Lower lobe of right lung (tissue), 2 donors: ENCODE results near the gene PCK2. TPM values are rescaled to one million over a fixed set of nuclear protein-coding genes. Genes with fewer than 3 reads are reported as not detected.
A peak's percentile ranks its signal among the peaks of the same experiment; 100 is the strongest.

Experiments
- ATAC-seq, 2 donors: fragments of 200-7000 bp; cut with Tn5 transposase; one replicate each; pipeline ENCODE4 v1.9.1; 2020 to 2022; ENCODE audit warnings: mild to moderate bottlenecking in 2 of 2, moderate library complexity in 2 of 2
- DNase-seq: peaks from one replicate; pipeline ENCODE4 v3.0.0-alpha.2; 2020
- H3K27ac ChIP-seq: fragments of 200-600 bp; one replicate; pipeline ENCODE4 v1.8.0; 2022
- H3K27me3 ChIP-seq: fragments of 200-600 bp; one replicate; pipeline ENCODE4 v1.8.0; 2022; ENCODE audit warnings: low read depth
- H3K36me3 ChIP-seq: fragments of 200-600 bp; one replicate; pipeline ENCODE4 v1.8.0; 2022; ENCODE audit warnings: mild to moderate bottlenecking
- H3K4me1 ChIP-seq: fragments of 200-600 bp; one replicate; pipeline ENCODE4 v1.8.0; 2022
- H3K4me3 ChIP-seq: fragments of 200-600 bp; one replicate; pipeline ENCODE4 v1.8.0; 2022; ENCODE audit warnings: mild to moderate bottlenecking
- H3K9me3 ChIP-seq: fragments of 200-600 bp; one replicate; pipeline ENCODE4 v1.8.0; 2022
- CTCF ChIP-seq: fragments of 200-600 bp; IDR thresholded peaks from one replicate; pipeline ENCODE4 v1.8.0; 2022; ENCODE audit warnings: antibody characterized with exemption, mild to moderate bottlenecking
- intact Hi-C: fragments of 100-400 bp; cut with DNase I; formaldehyde crosslinking; loops from one replicate; pipeline ENCODE4 v1.11.0; 2022
- total RNA-seq: library from RNA; stranded (reverse); fragmentation: NEBNext Ultra II Directional; extraction: Animal tissue kit (Norgen Biotek cat#: 25700); gene quantifications from one replicate; pipeline ENCODE4 v1.2.1, GENCODE V29; 2021
- donor health status: DM: no; HTN: yes; CAD: no; lungs with severe emphysema.

Gene PCK2
- total RNA-seq, 1 donor from 2014 or later, result 42.8 TPM

GRCh38 chr14:24110523-24110922 lies 16.4 kb downstream of the PCK2 start:
- no peak overlapping the region for H3K27ac ChIP-seq
- no peaks in the 10 kb centered on the region for H3K9me3 ChIP-seq
- peaks cover 30% of the 10 kb centered on the region for H3K4me1 ChIP-seq
- no peak for ATAC-seq
- no peak for DNase-seq
- TF ChIP-seq CTCF, result no peak
- no peaks in the 10 kb centered on the region for H3K27me3 ChIP-seq
- H3K36me3 ChIP-seq, result no peaks in the 10 kb centered on the region
- no peak overlapping the region for H3K4me3 ChIP-seq
- intact Hi-C loops, result no loop called here

- peak overlapping the region; percentile 77 for H3K4me3 ChIP-seq
- ATAC-seq (peak in 1 of 2 donors; percentile 0), DNase-seq (no peak)
- intact Hi-C loops, result no loop called here
- no peaks in the 10 kb centered on the region for H3K27me3 ChIP-seq
- peaks cover 19% of the 10 kb centered on the region for H3K36me3 ChIP-seq
- TF ChIP-seq CTCF, result no peak
- H3K9me3 ChIP-seq, result no peaks in the 10 kb centered on the region
- H3K27ac ChIP-seq, result peak overlapping the region; percentile 97
- H3K4me1 ChIP-seq, result peaks cover 40% of the 10 kb centered on the region
These were observed 19.3 kb downstream of the PCK2 start for GRCh38 chr14:24113379-24113800.

- TF ChIP-seq CTCF, result no peak
- peak; percentile 91 for DNase-seq
- Histone ChIP-seq H3K36me3 (peaks cover 25% of the 10 kb centered on the region), H3K27ac (peak overlapping the region; percentile 97), H3K4me3 (peak overlapping the region; percentile 77), H3K9me3 (no peaks in the 10 kb centered on the region), H3K27me3 (no peaks in the 10 kb centered on the region), H3K4me1 (peaks cover 34% of the 10 kb centered on the region)
- intact Hi-C loops, result no loop called here
- ATAC-seq, result peak; percentile 67 to 72
These were observed 19.9 kb downstream of the PCK2 start for GRCh38 chr14:24113801-24114531.

GRCh38 chr14:24114532-24115421 lies 20.7 kb downstream of the PCK2 start, which contains the start of the genes DCAF11 and NRL:
DCAF11 (plus strand) TSS chr14:24114777; CDS start chr14:24115595, 818 bp downstream.
NRL (minus strand) TSS chr14:24114949; CDS start chr14:24082848, 32,101 bp downstream.
- Histone ChIP-seq H3K27ac (peak within 1 kb of the TSS; percentile 97), H3K27me3 (no peaks in the 10 kb centered on the region), H3K36me3 (peaks cover 33% of the 10 kb centered on the region), H3K4me1 (peaks cover 28% of the 10 kb centered on the region), H3K9me3 (no peaks in the 10 kb centered on the region), H3K4me3 (peak within 1 kb of the TSS; percentile 77)
- DNase-seq (peak; percentile 98), ATAC-seq (peak; percentile 96 to 97)
- intact Hi-C loops, result no loop called here
- no peak for TF ChIP-seq CTCF

GRCh38 chr14:24115422-24116127 lies 21.5 kb downstream of the PCK2 start:
- peaks cover 41% of the 10 kb centered on the region for H3K36me3 ChIP-seq
- ATAC-seq, result no peak
- no peak for TF ChIP-seq CTCF
- H3K4me3 ChIP-seq, result peak overlapping the region; percentile 77
- no peaks in the 10 kb centered on the region for H3K9me3 ChIP-seq
- H3K4me1 ChIP-seq, result peaks cover 25% of the 10 kb centered on the region
- intact Hi-C loops, result no loop called here
- H3K27ac ChIP-seq, result peak overlapping the region; percentile 97
- no peak for DNase-seq
- no peaks in the 10 kb centered on the region for H3K27me3 ChIP-seq
